ENCODE data around the gene DDX56.
"Not testable (repeated sequence)": the region's sequence is repeated elsewhere in the genome, so short reads cannot be mapped to it uniquely, and the experiment has no call there.

The DDX56 gene

DNA sequence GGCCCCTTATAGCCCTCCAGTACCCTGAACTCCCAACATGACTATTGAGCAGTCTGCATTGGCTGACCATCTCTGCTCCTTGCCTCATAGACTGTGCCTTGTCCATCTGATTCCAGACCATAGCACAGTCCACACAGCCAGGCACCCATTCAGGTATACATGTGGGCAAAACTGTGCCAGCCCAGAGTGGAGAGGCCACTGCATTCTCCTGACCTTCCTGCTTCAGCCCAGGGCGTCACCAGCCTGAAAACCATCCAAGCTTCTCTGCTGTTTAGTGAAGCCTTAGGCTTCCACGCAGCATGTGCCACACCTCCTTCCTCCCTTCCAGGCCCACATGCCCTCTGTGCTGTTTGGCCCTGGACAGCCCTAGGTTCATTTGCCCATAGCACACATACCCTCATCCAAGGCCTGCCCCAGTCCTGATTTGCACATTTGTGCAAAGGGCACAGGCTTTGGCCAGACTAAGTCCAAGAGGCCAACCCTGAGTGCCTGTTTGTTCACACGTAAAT lies 10.5 kb downstream of the DDX56 start:
- DNase-seq (ENCODE audit: low spot score), result no peak

DNA sequence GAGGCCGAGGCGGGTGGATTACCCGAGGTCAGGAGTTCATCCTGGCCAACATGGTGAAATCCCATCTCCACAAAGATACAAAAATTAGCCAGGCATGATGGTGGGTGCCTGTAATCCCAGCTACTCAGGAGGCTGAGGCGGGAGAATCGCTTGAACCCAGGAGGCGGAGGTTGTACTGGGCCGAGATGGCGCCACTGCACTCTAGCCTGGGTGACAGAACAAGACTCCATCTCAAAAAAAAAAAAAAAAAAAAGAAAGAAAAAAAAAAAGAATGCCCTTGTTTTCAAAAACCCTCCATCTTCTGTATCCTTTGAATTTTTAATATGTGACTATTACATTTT lies 11.1 kb downstream of the DDX56 start:
- DNase-seq (ENCODE audit: low spot score), result not testable (repeated sequence)

DNA sequence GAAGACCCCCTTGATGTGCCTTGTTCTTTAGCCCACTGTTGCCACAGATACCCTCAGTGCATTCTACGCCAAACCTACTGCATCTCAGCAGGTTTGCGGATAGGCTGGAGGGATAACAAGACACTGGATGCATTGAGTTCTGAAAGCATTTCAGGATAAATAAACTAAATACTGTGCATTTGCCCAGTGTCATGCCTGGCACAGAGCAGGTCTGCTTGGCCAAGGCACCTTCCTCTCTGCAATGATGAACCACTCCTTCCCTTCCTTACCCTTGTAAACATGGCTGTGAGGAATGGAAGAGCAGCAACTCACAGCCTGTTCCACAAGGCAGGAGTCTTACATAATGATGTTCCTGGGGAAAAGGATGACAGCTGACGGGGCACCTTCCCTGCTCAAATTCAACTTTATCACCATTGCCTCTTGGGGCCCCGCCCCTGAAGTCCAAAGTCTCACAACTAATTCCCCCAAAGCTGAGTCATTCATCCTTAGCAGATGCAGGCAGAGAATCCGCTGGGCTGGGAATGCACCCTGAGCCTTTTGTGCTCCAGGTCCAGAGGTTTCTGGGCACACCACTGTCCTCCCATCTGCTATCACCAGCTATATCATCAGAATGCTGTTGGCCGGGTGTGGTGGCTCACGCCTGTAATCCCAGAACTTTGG lies 11.6 kb downstream of the DDX56 start:
- no peak for DNase-seq (ENCODE audit: low spot score)

DNA sequence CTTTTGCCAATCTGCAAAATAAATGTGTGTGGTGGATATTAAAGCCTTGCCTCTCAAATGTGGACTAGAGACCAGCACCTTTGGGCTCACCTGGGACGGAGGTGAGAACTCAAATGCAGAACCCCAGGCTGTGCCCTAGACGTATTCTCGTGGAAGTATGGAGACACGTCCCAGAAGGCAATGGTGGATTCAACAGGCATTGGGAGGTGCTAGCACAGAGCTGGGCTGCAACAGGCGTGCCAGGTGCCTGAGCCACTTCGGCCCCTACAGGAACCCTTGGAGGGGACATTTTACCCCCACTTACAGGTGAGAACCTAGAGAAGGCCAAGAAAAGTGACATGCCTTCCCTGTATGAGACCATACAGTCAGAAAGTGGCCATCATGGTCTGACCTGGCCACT lies 12.2 kb downstream of the DDX56 start:
- no peak for DNase-seq (ENCODE audit: low spot score)

- no peak for DNase-seq (ENCODE audit: low spot score)
Observed at GRCh38 chr7:44559485-44559884, 14.2 kb downstream of the DDX56 start.

GRCh38 chr7:44557485-44557884 lies 16.2 kb downstream of the DDX56 start:
- no peak for DNase-seq (ENCODE audit: low spot score)

- DNase-seq (ENCODE audit: low spot score), result no peak
Observed at GRCh38 chr7:44555350-44555749, 18.4 kb downstream of the DDX56 start.

- not testable (repeated sequence) for DNase-seq (ENCODE audit: low spot score)
Observed at GRCh38 chr7:44552473-44553005, 21.2 kb downstream of the DDX56 start.

- no peak for DNase-seq (ENCODE audit: low spot score)
Observed at GRCh38 chr7:44549457-44549856, 24.3 kb downstream of the DDX56 start.

- DNase-seq (ENCODE audit: low spot score), result no peak
Observed at GRCh38 chr7:44548893-44549292, 24.8 kb downstream of the DDX56 start.

DNA sequence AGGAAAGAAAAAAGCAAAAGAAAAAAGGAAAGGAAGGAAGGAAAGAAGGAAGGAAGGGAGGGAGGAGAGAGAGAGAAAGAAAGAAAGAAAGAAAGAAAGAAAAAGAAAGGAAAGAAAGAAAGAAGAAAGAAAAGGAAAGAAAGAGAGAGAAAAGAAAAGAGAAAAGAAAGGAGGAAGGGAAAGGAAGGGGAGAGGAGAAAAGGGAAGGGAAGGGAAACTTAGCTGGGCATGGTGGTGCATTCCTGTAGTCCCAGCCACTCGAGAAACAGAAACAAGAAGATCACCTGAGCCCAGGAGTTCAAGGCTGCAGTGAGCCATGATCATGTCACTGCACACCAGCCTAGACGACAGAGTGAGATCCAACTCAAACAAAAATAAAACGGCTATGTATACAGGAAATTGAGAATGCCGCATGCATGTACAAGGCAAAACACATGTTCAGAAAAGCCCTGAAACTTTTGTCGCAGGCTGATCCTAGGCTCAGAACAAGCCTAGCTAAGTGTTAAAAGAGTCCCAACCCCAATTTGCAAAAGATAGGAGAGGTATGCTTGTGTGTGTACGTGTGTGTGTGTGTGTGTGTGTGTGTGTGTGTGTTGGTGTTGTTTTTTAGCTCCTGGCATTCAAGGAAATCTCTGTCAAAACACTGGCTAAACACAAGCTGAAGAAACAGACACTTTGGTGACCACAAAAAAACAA lies 26.0 kb downstream of the DDX56 start:
- DNase-seq (ENCODE audit: low spot score), result no peak

- DNase-seq (ENCODE audit: low spot score), result no peak
Observed at GRCh38 chr7:44541876-44542610, 31.7 kb downstream of the DDX56 start.

DNA sequence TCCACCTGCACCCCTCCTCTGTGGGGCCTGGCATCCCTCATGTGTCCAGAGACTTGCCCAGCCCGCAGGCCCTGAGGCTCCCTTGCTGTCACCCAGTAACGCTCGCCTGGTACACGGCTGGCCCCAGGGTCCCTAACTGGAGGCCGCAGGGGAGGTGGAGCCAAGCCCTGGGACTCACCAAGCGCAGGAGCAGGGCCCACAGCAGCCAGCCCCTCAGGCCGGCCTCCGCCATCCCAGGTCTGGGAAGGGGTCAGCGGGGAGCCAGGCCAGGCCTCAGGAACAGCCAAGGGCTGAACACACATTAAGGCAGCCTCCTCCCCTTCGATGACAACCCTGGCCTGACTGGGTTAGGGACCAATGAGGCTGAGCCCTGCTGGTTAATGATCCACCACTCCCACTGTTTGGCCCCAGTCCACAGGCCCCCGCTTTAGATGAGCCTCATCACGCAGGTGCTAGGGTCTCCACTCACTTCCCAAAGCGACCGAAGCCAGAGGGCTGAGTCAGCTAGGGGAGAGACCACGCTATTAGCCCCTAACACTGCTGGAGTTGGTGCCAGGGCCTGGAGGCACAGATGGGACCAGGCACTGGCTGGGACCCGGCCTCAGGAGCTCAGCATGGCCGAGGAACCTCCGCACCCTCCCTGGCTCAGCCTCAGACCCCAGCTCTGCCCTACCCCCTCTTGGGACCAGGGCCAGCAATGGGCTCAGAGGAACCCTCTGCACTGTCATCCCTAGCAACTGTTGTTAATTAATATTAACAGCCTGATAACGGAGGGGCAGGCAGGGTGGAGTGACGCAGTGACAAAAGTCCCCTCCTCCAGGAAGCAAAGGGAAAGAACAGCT lies 32.5 kb downstream of the DDX56 start, which contains the start of gene NPC1L1:
TSS of gene NPC1L1 (minus strand) at position 303 of the 842 bp plus-strand sequence. CDS start at position 232, 71 bp downstream.
- DNase-seq (ENCODE audit: low spot score), result no peak

GRCh38 chr7:44540592-44541027 lies 33.1 kb downstream of the DDX56 start:
- no peak for DNase-seq (ENCODE audit: low spot score)

- DNase-seq (ENCODE audit: low spot score), result no peak
Observed at GRCh38 chr7:44539669-44540506, 33.8 kb downstream of the DDX56 start.

DNA sequence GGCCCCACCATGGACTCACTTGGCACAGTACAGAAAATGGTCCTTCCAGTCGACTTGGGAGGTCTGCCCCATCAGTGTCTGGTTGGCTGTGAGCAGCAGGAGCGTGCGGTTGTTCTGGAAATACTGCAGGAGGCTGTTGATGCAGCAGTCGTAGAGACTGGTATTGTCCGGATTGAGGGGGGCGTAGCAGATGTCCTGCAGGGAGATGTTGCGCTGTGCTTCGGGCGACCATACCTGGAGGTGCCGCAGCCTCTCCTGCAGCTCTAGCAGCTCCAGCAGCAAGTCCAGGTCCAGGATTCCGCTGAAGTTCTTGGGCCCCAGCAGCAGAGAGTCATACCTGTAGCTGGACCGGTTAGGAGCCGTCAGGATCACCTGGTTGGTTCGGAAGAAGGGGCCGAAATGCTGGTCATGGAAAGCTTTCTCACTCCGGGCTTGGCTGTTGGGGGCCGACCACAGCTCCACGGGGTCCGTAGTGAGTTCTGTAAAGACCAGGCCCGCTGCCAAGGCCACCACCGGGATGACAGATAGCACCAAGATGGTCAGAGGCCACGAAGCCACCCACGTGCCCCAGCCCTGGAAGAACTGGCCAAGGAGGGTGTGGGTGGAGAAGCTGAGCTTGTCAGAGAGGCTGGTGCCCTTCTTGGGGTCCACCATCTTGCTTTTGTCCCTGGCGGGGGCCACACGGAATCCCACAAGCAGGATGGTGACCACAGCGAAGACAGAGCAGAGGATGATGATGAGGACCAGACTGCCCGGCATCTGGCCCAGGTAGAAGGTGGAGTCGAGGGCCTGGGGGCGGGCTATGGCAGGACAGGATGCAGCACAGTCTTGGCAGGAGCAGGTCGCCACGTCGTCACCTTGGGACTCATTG lies 34.7 kb downstream of the DDX56 start:
- DNase-seq (ENCODE audit: low spot score), result no peak

DNA sequence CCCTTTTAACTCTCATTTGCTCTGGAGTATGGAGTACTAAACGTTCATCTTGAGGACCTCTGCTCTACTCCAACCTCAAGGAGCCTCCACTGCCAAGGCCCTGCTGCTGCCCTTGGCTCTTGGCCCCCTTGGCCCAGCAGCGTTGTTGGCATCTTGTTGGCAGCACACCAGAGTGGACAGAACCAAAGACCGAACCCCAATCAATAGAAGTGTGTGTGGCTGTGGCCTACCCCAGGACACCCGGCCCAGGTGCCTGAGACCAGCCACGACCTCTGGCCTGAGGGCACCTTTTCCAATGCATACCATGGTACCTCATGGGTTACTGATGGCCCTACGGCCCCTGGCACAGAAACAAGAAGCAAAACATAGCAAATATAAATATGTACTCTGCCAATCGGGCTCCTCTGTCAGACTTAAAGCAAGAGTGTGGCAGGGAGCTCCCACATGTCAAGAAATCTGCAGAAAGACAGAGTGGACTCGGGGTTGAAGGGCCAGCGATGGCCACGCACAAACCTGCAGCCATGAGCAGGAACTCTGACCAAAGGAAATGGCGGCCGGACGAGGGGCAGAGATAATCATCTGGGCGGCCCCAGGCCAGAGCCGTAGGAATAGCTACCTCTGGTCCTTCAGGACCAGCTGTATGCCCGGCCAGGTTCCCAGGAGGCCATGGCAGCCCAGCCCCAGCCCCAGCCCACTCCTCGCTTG lies 35.5 kb downstream of the DDX56 start:
- DNase-seq (ENCODE audit: low spot score), result no peak

- no peak for DNase-seq (ENCODE audit: low spot score)
Observed at GRCh38 chr7:44537442-44537841, 36.3 kb downstream of the DDX56 start.

GRCh38 chr7:44536090-44536489 lies 37.6 kb downstream of the DDX56 start:
- DNase-seq (ENCODE audit: low spot score), result no peak

All from activated CD4-positive, alpha-beta T cell treated with anti-CD3 and anti-CD28 coated beads, Interleukin-2, Interleukin-4, amounts not matched to agents 100 ng/mL and 50 ng/mL, durations not matched to agents 16 hours and 8 hours (primary cell).